Measurements from ENCODE around the gene TCHP.
"Not testable (repeated sequence)": the region's sequence is repeated elsewhere in the genome, so short reads cannot be mapped to it uniquely, and the experiment has no call there.

The TCHP gene

GRCh38 chr12:109899783-109900751 lies at the start of gene TCHP:
Gene TCHP (plus strand): TSS chr12:109900274. CDS start chr12:109903027, 2,753 bp downstream.
- peak; percentile 45 for DNase-seq

GRCh38 chr12:109850518-109850917 lies 49.6 kb upstream of the TCHP start:
- not testable (repeated sequence) for DNase-seq

GRCh38 chr12:109855377-109855776 lies 44.7 kb upstream of the TCHP start:
- no peak for DNase-seq

GRCh38 chr12:109857715-109858114 lies 42.4 kb upstream of the TCHP start:
- no peak for DNase-seq

GRCh38 chr12:109858764-109859163 lies 41.3 kb upstream of the TCHP start:
- DNase-seq: no peak

GRCh38 chr12:109860977-109861376 lies 39.1 kb upstream of the TCHP start:
- no peak for DNase-seq

GRCh38 chr12:109861689-109862314 lies 38.3 kb upstream of the TCHP start:
- DNase-seq: no peak

- not testable (repeated sequence) for DNase-seq
These were observed 37.6 kb upstream of the TCHP start for GRCh38 chr12:109862491-109862890.

- DNase-seq: no peak
These were observed 36.0 kb upstream of the TCHP start for GRCh38 chr12:109863847-109864712.

GRCh38 chr12:109864916-109865315 lies 35.2 kb upstream of the TCHP start:
- no peak for DNase-seq

GRCh38 chr12:109868182-109869051 lies 31.7 kb upstream of the TCHP start:
- no peak for DNase-seq

GRCh38 chr12:109870648-109871047 lies 29.4 kb upstream of the TCHP start:
- DNase-seq: no peak

- DNase-seq: no peak
These were observed 28.3 kb upstream of the TCHP start for GRCh38 chr12:109871668-109872314.

- no peak for DNase-seq
These were observed 26.4 kb upstream of the TCHP start for GRCh38 chr12:109873653-109874052.

- no peak for DNase-seq
These were observed 24.4 kb upstream of the TCHP start for GRCh38 chr12:109875572-109876131.

GRCh38 chr12:109876406-109876805 lies 23.7 kb upstream of the TCHP start:
- no peak for DNase-seq

- DNase-seq: no peak
These were observed 22.4 kb upstream of the TCHP start for GRCh38 chr12:109877504-109878246.

- no peak for DNase-seq
These were observed 21.8 kb upstream of the TCHP start for GRCh38 chr12:109878247-109878625.

- DNase-seq: no peak
These were observed 21.3 kb upstream of the TCHP start for GRCh38 chr12:109878749-109879148.

- no peak for DNase-seq
These were observed 20.6 kb upstream of the TCHP start for GRCh38 chr12:109879351-109880042.
